Small intestine (tissue), 7 donors: ENCODE results near the gene MRPS27. TPM values are rescaled to one million over a fixed set of nuclear protein-coding genes. Genes with fewer than 3 reads are reported as not detected.

Experiments
- DNase-seq, 2 donors: peaks; one replicate each; pipeline versions ENCODE4 v3.0.0 to v3.0.0-alpha.2; 2013
- FAIRE-seq: peaks from 2 replicates; lab custom pipeline; 2012; peaks lifted over from hg19 to GRCh38; lab: Jason Lieb, UNC
- H3K27ac ChIP-seq, 3 donors: one replicate each; pipeline ENCODE4 v1.5.1; 2013; ENCODE audit warnings: low read length in 2 of 3, mild to moderate bottlenecking in 2 of 3, control low read depth in 1 of 3, inconsistent platforms in 1 of 3, low read depth in 1 of 3, moderate library complexity in 1 of 3
- H3K27me3 ChIP-seq, 3 donors: one replicate each; pipeline ENCODE4 v1.6.1; 2013; ENCODE audit warnings: low read length in 3 of 3, inconsistent platforms in 1 of 3; ENCODE audit not compliant: control insufficient read depth in 3 of 3, insufficient read depth in 3 of 3
- H3K36me3 ChIP-seq, 3 donors: one replicate each; pipeline ENCODE4 v1.6.1; 2013; ENCODE audit warnings: low read length in 3 of 3, inconsistent platforms in 1 of 3, low read depth in 1 of 3, mild to moderate bottlenecking in 1 of 3, moderate library complexity in 1 of 3; ENCODE audit not compliant: control insufficient read depth in 3 of 3, insufficient read depth in 2 of 3
- H3K4me1 ChIP-seq, 3 donors: one replicate each; pipeline ENCODE4 v1.6.1; 2013; ENCODE audit warnings: low read length in 2 of 3, inconsistent platforms in 1 of 3, low read depth in 1 of 3, mild to moderate bottlenecking in 1 of 3, moderate library complexity in 1 of 3; ENCODE audit not compliant: control insufficient read depth in 3 of 3, insufficient read depth in 2 of 3
- H3K4me3 ChIP-seq, 3 donors: one replicate each; pipeline ENCODE4 v1.5.1; 2013; ENCODE audit warnings: low read length in 3 of 3, control low read depth in 1 of 3, inconsistent platforms in 1 of 3, low read depth in 1 of 3, mild to moderate bottlenecking in 1 of 3, moderate library complexity in 1 of 3
- H3K9me3 ChIP-seq, 2 donors: one replicate each; pipeline ENCODE4 v1.6.1; 2013; ENCODE audit warnings: low read depth in 1 of 2, low read length in 1 of 2; ENCODE audit not compliant: control insufficient read depth in 2 of 2, insufficient read depth in 1 of 2
- WGBS, 3 donors: extraction: QIAGEN DNeasy Blood & Tissue Kit; methylation state at CpG; one replicate each; pipeline ENCODE4 v1.1.7; 2013; 5-methylcytosine and 5-hydroxymethylcytosine counted together
- polyA plus RNA-seq, 4 donors: library from polyadenylated mRNA; stranded (reverse) in 3 of 4; unstranded in 1 of 4; fragments of 200-250 nt in 3 of 4; fragments of 120-200 nt in 1 of 4; gene quantifications; one replicate each; pipeline versions ENCODE4 v1.2.1 to v1.2.3, GENCODE V29; 2013
- donor health status: healthy with polysubstance abuse.
- donor health status: control.
- donor health status: control.
- donor health status: Bipolar disorder and iron deficiency.
- donor health status: healthy.

MRPS27 gene
- polyA plus RNA-seq, 4 donors, result 11.9 to 51.1 (median 29.6) TPM

- no peak for DNase-seq
- Histone ChIP-seq H3K4me1 (no peaks in the 10 kb centered on the region), H3K9me3 (no peaks in the 10 kb centered on the region), H3K27me3 (no peaks in the 10 kb centered on the region), H3K27ac (no peak overlapping the region), H3K4me3 (no peak overlapping the region), H3K36me3 (peaks cover 0 to 2% (median 0%) of the 10 kb centered on the region in 3 donors)
- 96 to 100% (median 99%) methylated on average over 3 of the region's 3 CpGs for WGBS, 3 donors
- FAIRE-seq, result no peak
Observed at GRCh38 chr5:72205431-72206009, 114.5 kb downstream of the MRPS27 start.

GRCh38 chr5:72204946-72205345 is 115.1 kb downstream of the MRPS27 start:
- H3K4me1 ChIP-seq, result no peaks in the 10 kb centered on the region
- H3K4me3 ChIP-seq, result no peak overlapping the region
- H3K36me3 ChIP-seq, result peaks cover 0 to 2% (median 0%) of the 10 kb centered on the region in 3 donors
- 80 to 94% (median 94%) methylated on average over 1 of the region's 1 CpG for WGBS, 3 donors
- H3K27me3 ChIP-seq, result no peaks in the 10 kb centered on the region
- no peak overlapping the region for H3K27ac ChIP-seq
- no peaks in the 10 kb centered on the region for H3K9me3 ChIP-seq
- DNase-seq (no peak), FAIRE-seq (no peak)

GRCh38 chr5:72203251-72203845 is 116.7 kb downstream of the MRPS27 start:
- Histone ChIP-seq H3K9me3 (no peaks in the 10 kb centered on the region), H3K27ac (no peak overlapping the region), H3K4me1 (no peaks in the 10 kb centered on the region), H3K4me3 (no peak overlapping the region), H3K36me3 (peaks cover 0 to 4% (median 0%) of the 10 kb centered on the region in 3 donors), H3K27me3 (no peaks in the 10 kb centered on the region)
- FAIRE-seq, result no peak
- 88 to 91% (median 88%) methylated on average over 8 of the region's 8 CpGs for WGBS, 3 donors
- no peak for DNase-seq

GRCh38 chr5:72202331-72202825 is 117.7 kb downstream of the MRPS27 start:
- 83 to 87% (median 87%) methylated on average over 3 of the region's 3 CpGs for WGBS, 3 donors
- peaks cover 0 to under 1% of the 10 kb centered on the region in 2 donors for H3K9me3 ChIP-seq
- DNase-seq, result no peak
- H3K4me1 ChIP-seq, result no peaks in the 10 kb centered on the region
- H3K36me3 ChIP-seq, result peaks cover 0 to 4% (median 0%) of the 10 kb centered on the region in 3 donors
- H3K27me3 ChIP-seq, result no peaks in the 10 kb centered on the region
- FAIRE-seq, result no peak
- no peak overlapping the region for H3K27ac ChIP-seq
- no peak overlapping the region for H3K4me3 ChIP-seq

- Histone ChIP-seq H3K4me1 (no peaks in the 10 kb centered on the region), H3K36me3 (peaks cover 0 to 15% (median 0%) of the 10 kb centered on the region in 3 donors), H3K4me3 (no peak overlapping the region), H3K27ac (no peak overlapping the region), H3K27me3 (no peaks in the 10 kb centered on the region), H3K9me3 (peaks cover 0 to 3% of the 10 kb centered on the region in 2 donors)
- FAIRE-seq, result no peak
- 94 to 97% (median 94%) methylated on average over 15 of the region's 15 CpGs for WGBS, 3 donors
- no peak for DNase-seq
Observed at GRCh38 chr5:72199681-72200080, 120.4 kb downstream of the MRPS27 start.

GRCh38 chr5:72197393-72197792 is 122.6 kb downstream of the MRPS27 start:
- Histone ChIP-seq H3K4me3 (no peak overlapping the region), H3K9me3 (peaks cover 0 to 3% of the 10 kb centered on the region in 2 donors), H3K4me1 (no peaks in the 10 kb centered on the region), H3K27me3 (no peaks in the 10 kb centered on the region), H3K27ac (no peak overlapping the region), H3K36me3 (peaks cover 0 to 13% (median 0%) of the 10 kb centered on the region in 3 donors)
- DNase-seq (no peak), FAIRE-seq (no peak)
- 92 to 95% (median 94%) methylated on average over 5 of the region's 5 CpGs for WGBS, 3 donors

- Histone ChIP-seq H3K4me1 (no peaks in the 10 kb centered on the region), H3K36me3 (peaks cover 0 to 13% (median 0%) of the 10 kb centered on the region in 3 donors), H3K27ac (no peak overlapping the region), H3K4me3 (no peak overlapping the region), H3K27me3 (no peaks in the 10 kb centered on the region), H3K9me3 (peaks cover 0 to 3% of the 10 kb centered on the region in 2 donors)
- DNase-seq (no peak), FAIRE-seq (no peak)
- 89 to 95% (median 93%) methylated on average over 10 of the region's 10 CpGs for WGBS, 3 donors
Observed at GRCh38 chr5:72195581-72195980, 124.5 kb downstream of the MRPS27 start.

GRCh38 chr5:72194846-72195245 is 125.2 kb downstream of the MRPS27 start:
- Histone ChIP-seq H3K4me3 (no peak overlapping the region), H3K27ac (no peak overlapping the region), H3K9me3 (peaks cover 0 to 3% of the 10 kb centered on the region in 2 donors), H3K27me3 (no peaks in the 10 kb centered on the region), H3K4me1 (no peaks in the 10 kb centered on the region), H3K36me3 (peaks cover 0 to 13% (median 0%) of the 10 kb centered on the region in 3 donors)
- no peak for DNase-seq
- 79 to 86% (median 80%) methylated on average over 6 of the region's 6 CpGs for WGBS, 3 donors
- FAIRE-seq, result no peak
